Glutamatergic neuron (in vitro differentiated cells): Measurements from ENCODE around the gene NUP93. TPM values are rescaled to one million over a fixed set of nuclear protein-coding genes. Genes with fewer than 3 reads are reported as not detected.

ENCODE experiments used
- DNase-seq: peaks from one replicate; pipeline ENCODE4 v3.0.0; 2022
- H3K27ac Mint-ChIP-seq: one replicate; pipeline ENCODE4 v1.8.0; 2020; ENCODE audit warnings: mild to moderate bottlenecking, mixed read lengths, inconsistent platforms; ENCODE audit not compliant: unreplicated experiment
- H3K27me3 Mint-ChIP-seq: one replicate; pipeline ENCODE4 v1.8.0; 2020; ENCODE audit warnings: mild to moderate bottlenecking, moderate library complexity, mixed read lengths, inconsistent platforms; ENCODE audit not compliant: unreplicated experiment
- H3K36me3 Mint-ChIP-seq: one replicate; pipeline ENCODE4 v1.8.0; 2020; ENCODE audit warnings: mild to moderate bottlenecking, mixed read lengths, inconsistent platforms; ENCODE audit not compliant: unreplicated experiment
- H3K4me1 Mint-ChIP-seq: one replicate; pipeline ENCODE4 v1.8.0; 2020; ENCODE audit warnings: mild to moderate bottlenecking, low read depth, mixed read lengths, inconsistent platforms; ENCODE audit not compliant: unreplicated experiment
- H3K4me3 Mint-ChIP-seq: one replicate; pipeline ENCODE4 v1.8.0; 2020; ENCODE audit warnings: mild to moderate bottlenecking, mixed read lengths, inconsistent platforms; ENCODE audit not compliant: unreplicated experiment
- H3K9me3 Mint-ChIP-seq: one replicate; pipeline ENCODE4 v1.8.0; 2020; ENCODE audit warnings: mild to moderate bottlenecking, moderate library complexity, mixed read lengths, inconsistent platforms; ENCODE audit not compliant: unreplicated experiment
- CTCF ChIP-seq: fragments of 200-600 bp; sonication (generic); IDR thresholded peaks from one replicate; pipeline ENCODE4 v1.5.0; 2021; ENCODE audit not compliant: partially characterized antibody, unreplicated experiment
- total RNA-seq: library from RNA; stranded (reverse); fragmentation: NEBNext Ultra II Directional; extraction: Animal tissue kit (Norgen Biotek cat#: 25700); gene quantifications from one replicate; pipeline ENCODE4 v1.2.1, GENCODE V29; 2021; ENCODE audit not compliant: unreplicated experiment

Gene NUP93
- total RNA-seq, 1 donor from 2014 or later: 84.1 TPM

- Mint-ChIP-seq H3K27ac (no peak overlapping the region), H3K4me1 (peaks cover 15% of the 10 kb centered on the region)
Observed at GRCh38 chr16:56861756-56862155, 131.8 kb downstream of the NUP93 start.

GRCh38 chr16:56862776-56863175, 132.8 kb downstream of the NUP93 start:
- peaks cover 6% of the 10 kb centered on the region for H3K27me3 Mint-ChIP-seq
- DNase-seq: no peak
- H3K4me3 Mint-ChIP-seq: no peak overlapping the region
- H3K9me3 Mint-ChIP-seq: peaks cover 4% of the 10 kb centered on the region
- no peaks in the 10 kb centered on the region for H3K36me3 Mint-ChIP-seq
- H3K4me1 Mint-ChIP-seq: peaks cover 15% of the 10 kb centered on the region
- H3K27ac Mint-ChIP-seq: no peak overlapping the region
- no peak for TF ChIP-seq CTCF

More at GRCh38 chr16:56861756-56862155, 131.8 kb downstream of the NUP93 start:
- H3K9me3 Mint-ChIP-seq: peaks cover 4% of the 10 kb centered on the region
- TF ChIP-seq CTCF: no peak
- H3K4me3 Mint-ChIP-seq: no peak overlapping the region
- no peaks in the 10 kb centered on the region for H3K36me3 Mint-ChIP-seq
- no peak for DNase-seq
- peaks cover 6% of the 10 kb centered on the region for H3K27me3 Mint-ChIP-seq

- Mint-ChIP-seq H3K9me3 (no peaks in the 10 kb centered on the region), H3K36me3 (no peaks in the 10 kb centered on the region), H3K4me1 (peaks cover 14% of the 10 kb centered on the region), H3K4me3 (no peak within 1 kb of the TSS), H3K27ac (no peak within 1 kb of the TSS), H3K27me3 (peaks cover 4% of the 10 kb centered on the region)
- DNase-seq: no peak
- no peak for TF ChIP-seq CTCF
Observed at GRCh38 chr16:56864960-56865359, 135.0 kb downstream of the NUP93 start, which contains the start of gene SLC12A3. SLC12A3 (plus strand) TSS chr16:56865207; CDS start chr16:56865236, 29 bp downstream.

- no peak overlapping the region for H3K27ac Mint-ChIP-seq
- H3K27me3 Mint-ChIP-seq: peaks cover 3% of the 10 kb centered on the region
- no peaks in the 10 kb centered on the region for H3K36me3 Mint-ChIP-seq
Observed at GRCh38 chr16:56865394-56866062, 135.6 kb downstream of the NUP93 start.

More at GRCh38 chr16:56865394-56866062, 135.6 kb downstream of the NUP93 start:
- no peak for TF ChIP-seq CTCF
- Mint-ChIP-seq H3K4me1 (peaks cover 14% of the 10 kb centered on the region), H3K9me3 (no peaks in the 10 kb centered on the region), H3K4me3 (no peak overlapping the region)
- no peak for DNase-seq
